Caco-2 (cell line): Measurements from ENCODE around the gene HAND1. TPM values are rescaled to one million over a fixed set of nuclear protein-coding genes. Genes with fewer than 3 reads are reported as not detected.

Experiments
- BruUV-seq: library from RNA; stranded (reverse); fragments of 400-500 nt; replicated peaks from 2 replicates; lab custom pipeline; 2021; lab: Mats Ljungman, UMichigan
- CTCF ChIA-PET: fragments of 300-600 bp; sonication (Branson Sonifier 250); formaldehyde crosslinking; loops from one replicate; lab custom pipeline; 2022; ENCODE audit warnings: antibody characterized with exemption; lab: Charles Lee
- POLR2A ChIA-PET: fragments of 300-600 bp; sonication (Branson Sonifier 250); formaldehyde crosslinking; loops from one replicate; lab custom pipeline; 2022; ENCODE audit warnings: antibody characterized with exemption; lab: Charles Lee
- DNase-seq, 2 experiments: peaks; one replicate each; pipeline versions ENCODE4 v3.0.0 to v3.0.0-alpha.2; 2020 to 2022
- H3K27me3 ChIP-seq: replicated peaks from 2 replicates; pipeline ENCODE4 v1.6.0; 2011; ENCODE audit warnings: low read length; ENCODE audit not compliant: control insufficient read depth, insufficient read depth
- H3K36me3 ChIP-seq: 2 replicates; pipeline ENCODE4 v1.5.1; 2011; ENCODE audit warnings: low read length; ENCODE audit not compliant: control insufficient read depth, insufficient read depth
- H3K4me1 ChIP-seq: fragments of 250-450 bp; sonication (Bioruptor Pico); 2 replicates; pipeline ENCODE4 v1.5.1; 2020; ENCODE audit warnings: mild to moderate bottlenecking
- H3K4me3 ChIP-seq: 2 replicates; pipeline ENCODE4 v1.5.1; 2011; ENCODE audit warnings: low read depth, mild to moderate bottlenecking, control low read depth, low read length
- H3K9me3 ChIP-seq: fragments of 250-450 bp; sonication (Bioruptor Pico); 2 replicates; pipeline ENCODE4 v1.5.1; 2020; ENCODE audit warnings: mild to moderate bottlenecking, moderate library complexity
- H3K27ac Mint-ChIP-seq: one replicate; pipeline ENCODE4 v1.8.0; 2022; ENCODE audit warnings: mixed read lengths; ENCODE audit not compliant: unreplicated experiment
- H3K27me3 Mint-ChIP-seq: one replicate; pipeline ENCODE4 v1.8.0; 2022; ENCODE audit warnings: mixed read lengths; ENCODE audit not compliant: insufficient read depth, unreplicated experiment
- H3K36me3 Mint-ChIP-seq: one replicate; pipeline ENCODE4 v1.8.0; 2022; ENCODE audit warnings: mild to moderate bottlenecking, mixed read lengths; ENCODE audit not compliant: insufficient read depth, unreplicated experiment
- H3K4me1 Mint-ChIP-seq: one replicate; pipeline ENCODE4 v1.8.0; 2022; ENCODE audit warnings: low read depth, mixed read lengths; ENCODE audit not compliant: unreplicated experiment
- H3K4me3 Mint-ChIP-seq: one replicate; pipeline ENCODE4 v1.8.0; 2022; ENCODE audit warnings: mild to moderate bottlenecking, moderate library complexity, mixed read lengths; ENCODE audit not compliant: unreplicated experiment
- H3K9me3 Mint-ChIP-seq: one replicate; pipeline ENCODE4 v1.8.0; 2022; ENCODE audit warnings: mixed read lengths; ENCODE audit not compliant: unreplicated experiment
- intact Hi-C: fragments of 100-400 bp; cut with micrococcal nuclease; formaldehyde crosslinking; loops from one replicate; pipeline ENCODE4 v1.10.0; 2022; ENCODE audit not compliant: unreplicated experiment
- total RNA-seq: library from RNA; stranded (reverse); gene quantifications from 2 replicates; pipeline ENCODE4 v1.2.3, GENCODE V29; 2022
- TF ChIP-seq, protein P1 (sequence below), 2 experiments: fragments of 200-600 bp in 1 of 2; IDR thresholded peaks; 1 replicate in 1 of 2; 2 replicates in 1 of 2; pipeline versions ENCODE4 v1.5.1 to v1.8.0; 2011 to 2022; ENCODE audit warnings: antibody characterized with exemption in 1 of 2, control low read depth in 1 of 2, inconsistent platforms in 1 of 2, low read depth in 1 of 2, low read length in 1 of 2, mild to moderate bottlenecking in 1 of 2, moderate library complexity in 1 of 2; ENCODE audit not compliant: insufficient read depth in 1 of 2, severe bottlenecking in 1 of 2, unreplicated experiment in 1 of 2

Gene HAND1
- total RNA-seq, 1 experiment from 2014 or later, result 0.45 TPM

DNA sequence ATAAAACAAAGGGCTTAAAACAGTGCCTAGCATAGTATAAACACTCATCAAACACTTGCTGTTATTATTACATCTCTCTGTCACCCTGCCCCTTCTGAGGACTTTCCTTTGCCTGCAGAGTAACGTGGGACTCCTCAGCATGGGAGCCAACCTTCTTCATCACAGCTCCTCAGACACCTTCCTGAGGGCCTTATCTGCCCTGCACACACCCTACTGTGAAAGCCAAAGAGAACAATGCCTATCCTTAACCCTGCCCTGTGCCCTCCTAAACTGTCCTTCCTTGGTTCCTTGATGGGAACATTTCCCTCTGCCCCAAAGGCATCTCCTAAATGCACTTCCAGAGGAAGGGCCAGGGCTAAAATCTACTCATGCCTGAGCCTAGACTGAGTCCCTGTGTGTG, 20.6 kb upstream of the HAND1 start:
- no peak overlapping the region for H3K4me3 ChIP-seq
- H3K4me1 ChIP-seq, result no peaks in the 10 kb centered on the region
- no TSS peak for BruUV-seq
- Mint-ChIP-seq H3K4me3 (no peak overlapping the region), H3K9me3 (no peaks in the 10 kb centered on the region), H3K27me3 (peaks cover 14% of the 10 kb centered on the region), H3K36me3 (no peaks in the 10 kb centered on the region), H3K4me1 (peaks cover 7% of the 10 kb centered on the region), H3K27ac (no peak overlapping the region)
- intact Hi-C loops, result no loop called here
- DNase-seq, result no peak
- TF ChIP-seq, protein P1, sequence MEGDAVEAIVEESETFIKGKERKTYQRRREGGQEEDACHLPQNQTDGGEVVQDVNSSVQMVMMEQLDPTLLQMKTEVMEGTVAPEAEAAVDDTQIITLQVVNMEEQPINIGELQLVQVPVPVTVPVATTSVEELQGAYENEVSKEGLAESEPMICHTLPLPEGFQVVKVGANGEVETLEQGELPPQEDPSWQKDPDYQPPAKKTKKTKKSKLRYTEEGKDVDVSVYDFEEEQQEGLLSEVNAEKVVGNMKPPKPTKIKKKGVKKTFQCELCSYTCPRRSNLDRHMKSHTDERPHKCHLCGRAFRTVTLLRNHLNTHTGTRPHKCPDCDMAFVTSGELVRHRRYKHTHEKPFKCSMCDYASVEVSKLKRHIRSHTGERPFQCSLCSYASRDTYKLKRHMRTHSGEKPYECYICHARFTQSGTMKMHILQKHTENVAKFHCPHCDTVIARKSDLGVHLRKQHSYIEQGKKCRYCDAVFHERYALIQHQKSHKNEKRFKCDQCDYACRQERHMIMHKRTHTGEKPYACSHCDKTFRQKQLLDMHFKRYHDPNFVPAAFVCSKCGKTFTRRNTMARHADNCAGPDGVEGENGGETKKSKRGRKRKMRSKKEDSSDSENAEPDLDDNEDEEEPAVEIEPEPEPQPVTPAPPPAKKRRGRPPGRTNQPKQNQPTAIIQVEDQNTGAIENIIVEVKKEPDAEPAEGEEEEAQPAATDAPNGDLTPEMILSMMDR (IDR thresholded peaks at IDR 0.05; ENCODE audit: insufficient read depth in 1 of 2, low read depth in 1 of 2, low read length in 1 of 2, severe bottlenecking in 1 of 2, unreplicated experiment in 1 of 2), result no peak
- H3K36me3 ChIP-seq, result no peaks in the 10 kb centered on the region
- no peaks in the 10 kb centered on the region for H3K9me3 ChIP-seq
- CTCF ChIA-PET, result no interaction called here
- no peaks in the 10 kb centered on the region for H3K27me3 ChIP-seq
- POLR2A ChIA-PET, result no interaction called here

GRCh38 chr5:154494036-154494435, 16.0 kb upstream of the HAND1 start:
- Mint-ChIP-seq H3K4me3 (no peak overlapping the region), H3K27ac (no peak overlapping the region), H3K36me3 (no peaks in the 10 kb centered on the region), H3K4me1 (no peaks in the 10 kb centered on the region), H3K27me3 (peaks cover 11% of the 10 kb centered on the region), H3K9me3 (no peaks in the 10 kb centered on the region)
- H3K4me1 ChIP-seq, result 0 out of 2 replicates have a peak, but pooled peaks cover 4% of the 10 kb centered on the region
- ChIA-PET POLR2A (no interaction called here), CTCF (no interaction called here)
- TF ChIP-seq, protein P1 (IDR thresholded peaks at IDR 0.05; ENCODE audit: insufficient read depth in 1 of 2, low read depth in 1 of 2, low read length in 1 of 2, severe bottlenecking in 1 of 2, unreplicated experiment in 1 of 2), result no peak
- no TSS peak for BruUV-seq
- DNase-seq, result peak in 1 of 2 experiments; percentile 5
- no peak overlapping the region for H3K4me3 ChIP-seq
- no peaks in the 10 kb centered on the region for H3K36me3 ChIP-seq
- intact Hi-C loops, result no loop called here
- H3K9me3 ChIP-seq, result no peaks in the 10 kb centered on the region
- no peaks in the 10 kb centered on the region for H3K27me3 ChIP-seq

GRCh38 chr5:154493274-154493673, 15.2 kb upstream of the HAND1 start:
- H3K9me3 ChIP-seq, result no peaks in the 10 kb centered on the region
- DNase-seq, result peak in 1 of 2 experiments; percentile 27
- POLR2A ChIA-PET, result no interaction called here
- no peaks in the 10 kb centered on the region for H3K9me3 Mint-ChIP-seq
- H3K4me1 ChIP-seq, result 0 out of 2 replicates have a peak, but pooled peaks cover 4% of the 10 kb centered on the region
- H3K4me1 Mint-ChIP-seq, result no peaks in the 10 kb centered on the region
- no peaks in the 10 kb centered on the region for H3K27me3 ChIP-seq
- CTCF ChIA-PET, result no interaction called here
- TF ChIP-seq, protein P1 (IDR thresholded peaks at IDR 0.05; ENCODE audit: insufficient read depth in 1 of 2, low read depth in 1 of 2, low read length in 1 of 2, severe bottlenecking in 1 of 2, unreplicated experiment in 1 of 2), result no peak
- peaks cover 13% of the 10 kb centered on the region for H3K27me3 Mint-ChIP-seq
- H3K36me3 Mint-ChIP-seq, result no peaks in the 10 kb centered on the region
- H3K36me3 ChIP-seq, result no peaks in the 10 kb centered on the region
- H3K4me3 ChIP-seq, result no peak overlapping the region
- no TSS peak for BruUV-seq
- intact Hi-C loops, result no loop called here
- H3K4me3 Mint-ChIP-seq, result no peak overlapping the region
- no peak overlapping the region for H3K27ac Mint-ChIP-seq
